ENCODE measurements around the gene ZBTB25. TPM values are rescaled to one million over a fixed set of nuclear protein-coding genes. Genes with fewer than 3 reads are reported as not detected.

ZBTB25 gene
- total RNA-seq, 1 donor from 2014 or later: 9.5 TPM

GRCh38 chr14:64416348-64416932 is 87.2 kb downstream of the ZBTB25 start:
- no peak for DNase-seq (ENCODE audit: low read depth)
- no peak overlapping the region for H3K4me2 ChIP-seq (ENCODE audit: low read length)
- H3K36me3 ChIP-seq (ENCODE audit: insufficient read depth, low read length): peaks cover 17% of the 10 kb centered on the region
- Mint-ChIP-seq H3K9me3 (ENCODE audit: unreplicated experiment) (no peaks in the 10 kb centered on the region), H3K27ac (ENCODE audit: unreplicated experiment) (no peak overlapping the region), H3K4me1 (ENCODE audit: low read depth, unreplicated experiment) (peaks cover 31% of the 10 kb centered on the region), H3K36me3 (ENCODE audit: low read depth, unreplicated experiment) (peaks cover 27% of the 10 kb centered on the region), H3K27me3 (ENCODE audit: low read depth, unreplicated experiment) (no peaks in the 10 kb centered on the region), H3K4me3 (ENCODE audit: unreplicated experiment) (no peak overlapping the region)
- peaks cover 22% of the 10 kb centered on the region for H3K4me1 ChIP-seq (ENCODE audit: insufficient read depth, low read length)
- TF ChIP-seq CTCF (IDR thresholded peaks at IDR 0.05; ENCODE audit: insufficient read depth, low read depth, low read length) (no peak), EZH2 (IDR thresholded peaks at IDR 0.05; ENCODE audit: insufficient read depth, low read length) (no peak)
- no peak overlapping the region for H3K27ac ChIP-seq (ENCODE audit: low read depth, low read length)
- FAIRE-seq: no peak
- no peaks in the 10 kb centered on the region for H3K27me3 ChIP-seq (ENCODE audit: insufficient read depth, low read length)
- no peaks in the 10 kb centered on the region for H3K9me3 ChIP-seq (ENCODE audit: insufficient read depth, low read depth, low read length)
- no peaks in the 10 kb centered on the region for H3K79me2 ChIP-seq (ENCODE audit: insufficient read depth, low read length)
- no peaks in the 10 kb centered on the region for H4K20me1 ChIP-seq (ENCODE audit: insufficient read depth, low read length)
- H3K9ac ChIP-seq (ENCODE audit: low read length): no peak overlapping the region
- no peak overlapping the region for H3K4me3 ChIP-seq (ENCODE audit: insufficient read depth, low read depth, low read length)
- H2AFZ ChIP-seq (ENCODE audit: low read depth, low read length): no peak overlapping the region

- DNase-seq (ENCODE audit: low read depth) (no peak), FAIRE-seq (no peak)
- TF ChIP-seq EZH2 (IDR thresholded peaks at IDR 0.05; ENCODE audit: insufficient read depth, low read length): no peak
- TF ChIP-seq CTCF (IDR thresholded peaks at IDR 0.05; ENCODE audit: insufficient read depth, low read depth, low read length): no peak
- no peak overlapping the region for H3K27ac ChIP-seq (ENCODE audit: low read depth, low read length)
- no peaks in the 10 kb centered on the region for H3K27me3 ChIP-seq (ENCODE audit: insufficient read depth, low read length)
- peaks cover under 1% of the 10 kb centered on the region for H3K79me2 ChIP-seq (ENCODE audit: insufficient read depth, low read length)
- Mint-ChIP-seq H3K4me1 (ENCODE audit: low read depth, unreplicated experiment) (peaks cover 14% of the 10 kb centered on the region), H3K27ac (ENCODE audit: unreplicated experiment) (no peak overlapping the region), H3K36me3 (ENCODE audit: low read depth, unreplicated experiment) (peaks cover 11% of the 10 kb centered on the region), H3K4me3 (ENCODE audit: unreplicated experiment) (no peak overlapping the region), H3K9me3 (ENCODE audit: unreplicated experiment) (no peaks in the 10 kb centered on the region), H3K27me3 (ENCODE audit: low read depth, unreplicated experiment) (no peaks in the 10 kb centered on the region)
- H3K9me3 ChIP-seq (ENCODE audit: insufficient read depth, low read depth, low read length): no peaks in the 10 kb centered on the region
- H3K4me2 ChIP-seq (ENCODE audit: low read length): no peak overlapping the region
- peaks cover 15% of the 10 kb centered on the region for H3K4me1 ChIP-seq (ENCODE audit: insufficient read depth, low read length)
- H3K9ac ChIP-seq (ENCODE audit: low read length): no peak overlapping the region
- no peak overlapping the region for H2AFZ ChIP-seq (ENCODE audit: low read depth, low read length)
- H4K20me1 ChIP-seq (ENCODE audit: insufficient read depth, low read length): no peaks in the 10 kb centered on the region
- no peak overlapping the region for H3K4me3 ChIP-seq (ENCODE audit: insufficient read depth, low read depth, low read length)
- H3K36me3 ChIP-seq (ENCODE audit: insufficient read depth, low read length): peaks cover 5% of the 10 kb centered on the region
Measured at GRCh38 chr14:64412237-64412636, 91.4 kb downstream of the ZBTB25 start.

GRCh38 chr14:64411001-64411400 is 92.6 kb downstream of the ZBTB25 start:
- Mint-ChIP-seq H3K9me3 (ENCODE audit: unreplicated experiment) (no peaks in the 10 kb centered on the region), H3K27me3 (ENCODE audit: low read depth, unreplicated experiment) (no peaks in the 10 kb centered on the region), H3K4me3 (ENCODE audit: unreplicated experiment) (no peak overlapping the region), H3K4me1 (ENCODE audit: low read depth, unreplicated experiment) (peaks cover 11% of the 10 kb centered on the region), H3K36me3 (ENCODE audit: low read depth, unreplicated experiment) (peaks cover 10% of the 10 kb centered on the region), H3K27ac (ENCODE audit: unreplicated experiment) (no peak overlapping the region)
- no peak overlapping the region for H3K27ac ChIP-seq (ENCODE audit: low read depth, low read length)
- no peak for DNase-seq (ENCODE audit: low read depth)
- H3K79me2 ChIP-seq (ENCODE audit: insufficient read depth, low read length): peaks cover 8% of the 10 kb centered on the region
- H3K4me2 ChIP-seq (ENCODE audit: low read length): no peak overlapping the region
- TF ChIP-seq CTCF (IDR thresholded peaks at IDR 0.05; ENCODE audit: insufficient read depth, low read depth, low read length): no peak
- no peak for TF ChIP-seq EZH2 (IDR thresholded peaks at IDR 0.05; ENCODE audit: insufficient read depth, low read length)
- no peaks in the 10 kb centered on the region for H3K27me3 ChIP-seq (ENCODE audit: insufficient read depth, low read length)
- H3K4me3 ChIP-seq (ENCODE audit: insufficient read depth, low read depth, low read length): no peak overlapping the region
- H3K4me1 ChIP-seq (ENCODE audit: insufficient read depth, low read length): peaks cover 8% of the 10 kb centered on the region
- peaks cover 5% of the 10 kb centered on the region for H3K36me3 ChIP-seq (ENCODE audit: insufficient read depth, low read length)
- no peaks in the 10 kb centered on the region for H3K9me3 ChIP-seq (ENCODE audit: insufficient read depth, low read depth, low read length)
- no peak overlapping the region for H3K9ac ChIP-seq (ENCODE audit: low read length)
- no peak overlapping the region for H2AFZ ChIP-seq (ENCODE audit: low read depth, low read length)
- no peaks in the 10 kb centered on the region for H4K20me1 ChIP-seq (ENCODE audit: insufficient read depth, low read length)
- FAIRE-seq: no peak

All from astrocyte (in vitro differentiated cells and primary cell).